Measurements from ENCODE around the gene LCORL.
"Not testable (repeated sequence)": the region's sequence is repeated elsewhere in the genome, so short reads cannot be mapped to it uniquely, and the experiment has no call there.

Gene LCORL

DNA sequence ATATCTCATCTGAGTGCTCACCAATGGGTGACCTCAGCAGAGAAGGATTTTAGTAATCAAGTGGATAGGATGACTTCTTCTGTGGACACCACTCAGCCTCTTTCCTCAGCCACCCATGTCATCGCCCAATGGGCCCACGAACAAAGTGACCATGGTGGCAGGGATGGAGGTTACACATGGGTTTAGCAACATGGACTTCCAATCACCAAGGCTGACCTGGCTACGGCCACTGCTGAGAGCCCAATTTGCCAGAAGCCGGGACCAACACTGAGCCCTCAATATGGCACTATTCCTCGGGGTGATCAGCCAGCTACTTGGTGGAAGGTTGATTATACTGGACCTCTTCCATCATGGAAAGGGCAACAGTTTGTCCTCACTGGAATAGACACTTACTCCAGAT lies 97.4 kb downstream of the LCORL start:
- no peak for DNase-seq

- no peak for DNase-seq
These were observed 100.1 kb downstream of the LCORL start for GRCh38 chr4:17921451-17921850.

DNA sequence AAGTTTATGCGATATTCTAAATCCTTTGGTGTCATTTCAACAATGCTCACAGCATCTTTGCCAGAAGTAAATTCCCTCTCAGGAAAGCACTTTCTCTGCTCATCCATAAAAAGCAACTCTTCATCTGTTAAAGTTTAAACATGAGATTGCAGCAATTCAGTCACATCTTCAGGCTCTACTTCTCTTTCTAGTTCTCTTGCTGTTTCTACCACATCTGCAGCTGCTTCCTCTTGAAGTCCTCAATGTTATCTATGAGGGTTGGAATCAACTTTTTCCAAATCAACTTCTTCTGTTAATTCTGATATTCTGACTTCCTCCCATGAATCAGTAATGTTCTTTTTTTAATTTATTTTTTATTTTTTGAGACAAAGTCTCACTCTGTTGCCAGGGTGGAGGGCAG lies 100.9 kb downstream of the LCORL start:
- no peak for DNase-seq

DNA sequence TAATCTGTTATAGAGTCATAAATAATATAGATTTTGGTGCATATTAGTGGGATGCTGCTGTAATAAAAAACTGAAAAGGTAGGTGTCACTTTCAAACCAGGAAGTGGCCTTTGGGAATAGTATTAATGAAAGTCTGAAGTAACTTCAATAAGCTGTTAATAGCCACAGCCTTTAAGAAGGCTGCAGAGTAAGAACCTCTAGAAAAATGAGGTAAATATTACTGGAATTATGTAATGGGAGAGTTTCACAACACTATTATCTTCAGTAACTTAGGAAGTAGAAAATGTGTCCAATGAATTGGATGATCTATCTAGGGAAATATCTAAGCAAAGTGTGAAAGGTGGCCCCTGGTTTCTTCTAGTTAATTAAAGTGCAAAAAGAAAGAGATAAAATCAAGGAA lies 106.1 kb downstream of the LCORL start:
- no peak for DNase-seq

DNA sequence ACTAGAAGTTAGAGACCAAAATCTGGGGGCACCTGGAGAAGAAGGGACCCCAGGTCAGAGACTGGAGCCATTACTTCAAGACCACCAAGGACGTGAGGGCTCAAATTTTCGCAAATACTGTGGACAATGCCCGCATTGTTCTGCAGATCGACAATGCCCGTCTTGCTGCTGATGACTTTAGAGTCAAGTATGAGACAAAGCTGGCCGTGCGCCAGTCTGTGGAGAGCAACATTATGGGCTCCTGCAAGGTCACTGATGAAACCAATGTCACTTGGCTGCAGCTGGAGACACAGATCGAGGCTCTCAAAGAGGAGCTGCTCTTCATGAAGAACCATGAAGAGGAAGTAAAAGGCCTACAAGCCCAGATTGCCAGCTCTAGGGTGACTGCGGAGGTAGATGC lies 109.5 kb downstream of the LCORL start:
- no peak for DNase-seq

GRCh38 chr4:17911608-17912007 lies 109.9 kb downstream of the LCORL start:
- no peak for DNase-seq

GRCh38 chr4:17898553-17899055 lies 123.0 kb downstream of the LCORL start:
- no peak for DNase-seq

GRCh38 chr4:17895481-17895880 lies 126.1 kb downstream of the LCORL start:
- no peak for DNase-seq

GRCh38 chr4:17894421-17894820 lies 127.1 kb downstream of the LCORL start:
- no peak for DNase-seq

DNA sequence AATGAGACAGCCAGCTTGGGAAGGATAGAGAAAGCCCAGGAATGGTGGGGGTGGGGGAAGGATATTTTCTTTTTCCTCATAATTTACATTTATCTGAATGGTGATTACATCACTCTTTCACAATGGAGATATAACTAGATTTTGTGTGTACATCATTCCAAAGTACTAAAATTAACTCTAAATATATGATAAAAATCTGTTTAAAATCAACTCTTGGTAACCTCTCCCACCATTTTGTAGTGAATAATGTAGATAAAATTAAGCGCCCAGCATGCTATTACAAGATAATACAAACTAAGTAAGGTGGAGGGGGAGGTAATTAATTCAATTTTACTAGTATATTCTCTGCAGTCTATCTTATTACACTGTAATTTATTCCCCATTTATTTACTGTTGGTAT lies 131.9 kb downstream of the LCORL start:
- DNase-seq = no peak

DNA sequence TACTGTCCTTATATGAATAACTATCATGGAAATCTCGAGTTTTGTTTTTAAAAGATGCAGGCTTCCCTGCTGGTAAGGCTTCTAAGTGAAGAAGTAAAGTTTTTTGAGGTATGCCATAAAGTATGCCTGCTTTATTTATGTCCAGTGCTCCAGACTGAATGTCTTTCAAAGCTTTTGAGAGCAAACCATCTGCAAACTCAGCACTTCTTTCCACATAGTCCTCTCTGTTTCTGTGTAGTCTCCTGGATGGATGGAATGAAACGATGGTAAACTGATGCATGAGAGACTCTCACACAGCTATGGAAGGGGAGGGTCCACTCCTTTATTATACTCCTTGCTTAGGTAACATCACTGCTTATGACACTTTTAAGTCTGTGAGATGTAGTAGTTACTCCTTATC lies 137.0 kb downstream of the LCORL start:
- no peak for DNase-seq

- DNase-seq = no peak
These were observed 137.5 kb downstream of the LCORL start for GRCh38 chr4:17884063-17884462.

- DNase-seq = no peak
These were observed 143.9 kb downstream of the LCORL start for GRCh38 chr4:17877661-17878060.

GRCh38 chr4:17876943-17877342 lies 144.6 kb downstream of the LCORL start:
- DNase-seq = no peak

DNA sequence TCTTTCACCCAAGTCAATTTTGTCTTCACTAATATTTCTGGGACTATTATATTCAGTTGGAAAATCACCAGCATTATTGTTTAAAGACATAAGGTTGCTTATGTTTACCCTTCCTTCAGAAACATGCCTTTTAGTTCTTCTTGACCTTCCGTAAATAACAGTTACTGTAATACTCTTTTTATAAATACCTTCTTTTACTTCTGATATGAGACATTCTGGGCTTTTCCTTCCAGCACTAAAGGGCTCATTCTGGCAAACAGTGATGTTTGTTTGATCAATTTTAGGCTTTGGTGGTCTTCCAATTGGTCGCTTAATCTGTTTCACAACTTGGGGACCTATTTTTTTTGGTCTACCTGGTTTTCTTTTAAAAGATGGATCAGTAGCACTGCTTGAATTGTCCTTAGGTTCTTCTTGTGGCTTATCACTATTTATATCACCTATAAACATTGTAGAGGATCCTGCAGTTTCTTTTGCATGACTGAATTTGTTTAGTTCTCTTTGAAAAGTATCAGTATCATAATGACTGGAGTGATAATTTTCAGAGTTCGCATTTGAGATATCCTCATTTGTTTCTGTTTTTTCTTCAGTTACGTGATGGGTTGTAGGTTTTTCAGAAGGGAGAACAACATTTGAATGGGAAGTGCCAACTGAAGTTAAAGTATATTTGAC lies 146.0 kb downstream of the LCORL start:
- DNase-seq = no peak

GRCh38 chr4:17869327-17869726 lies 152.2 kb downstream of the LCORL start:
- no peak for DNase-seq

- DNase-seq = no peak
These were observed 154.3 kb downstream of the LCORL start for GRCh38 chr4:17867276-17867675.

DNA sequence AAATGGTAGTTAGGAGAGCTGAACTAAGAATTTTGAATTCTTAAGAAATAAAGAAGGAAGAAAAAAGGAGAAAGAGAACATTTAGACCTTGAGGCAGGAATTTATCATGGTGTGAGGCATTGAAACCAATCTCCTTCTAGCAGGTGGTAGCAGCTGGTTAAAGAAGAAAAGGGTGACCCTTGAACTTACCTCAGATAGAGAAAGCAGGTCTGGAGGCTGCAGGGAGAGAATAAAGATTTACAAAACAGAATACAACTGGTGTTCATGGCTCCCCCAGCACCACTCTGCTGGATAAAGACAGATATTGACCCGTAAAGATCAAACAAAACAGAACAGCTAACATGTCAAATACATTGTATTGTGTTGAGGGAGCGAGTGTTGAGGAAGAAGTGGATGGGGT lies 154.7 kb downstream of the LCORL start:
- DNase-seq = no peak

DNA sequence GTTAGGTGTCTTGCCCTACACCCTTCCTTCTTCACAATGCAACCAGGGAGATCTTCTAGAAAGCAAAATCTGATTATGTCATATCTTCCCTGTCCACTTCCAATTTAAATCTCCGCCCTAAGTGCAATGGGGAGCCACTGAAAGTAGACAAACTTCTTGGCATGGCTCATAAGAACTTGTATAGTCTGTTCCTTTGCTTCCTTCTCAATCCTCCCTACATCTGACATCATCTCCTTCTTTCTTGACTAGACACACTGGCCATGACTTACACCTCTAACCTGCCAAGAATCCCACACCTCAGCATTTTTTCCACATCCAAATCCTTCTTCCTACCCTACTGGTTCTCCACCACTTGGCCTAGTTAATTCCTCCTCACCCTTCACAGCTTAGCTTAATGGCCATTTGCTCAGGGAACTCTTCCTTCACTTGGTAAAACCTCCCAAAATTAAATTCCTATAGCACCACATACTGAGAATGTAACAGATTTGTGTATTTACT lies 155.6 kb downstream of the LCORL start:
- DNase-seq = no peak

DNA sequence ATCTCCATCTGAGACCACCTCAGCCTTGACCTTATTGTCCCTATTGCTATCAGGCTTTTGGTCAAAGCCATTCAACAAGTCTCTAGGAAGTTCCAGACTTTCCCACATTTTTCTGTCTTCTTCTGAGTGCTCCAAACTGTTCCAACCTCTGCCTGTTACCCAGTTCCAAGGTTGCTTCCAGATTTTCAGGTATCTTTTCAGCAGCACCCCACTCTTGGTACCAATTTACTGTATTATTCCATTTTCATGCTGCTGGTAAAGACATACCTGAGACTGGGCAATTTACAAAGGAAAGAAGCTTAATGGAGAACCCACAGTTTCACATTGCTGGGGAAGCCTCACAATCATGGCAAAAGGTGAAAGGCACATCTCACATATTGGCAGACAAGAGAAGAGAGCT lies 159.6 kb downstream of the LCORL start:
- DNase-seq = not testable (repeated sequence)

GRCh38 chr4:17859793-17860406 lies 161.7 kb downstream of the LCORL start:
- DNase-seq = no peak

DNA sequence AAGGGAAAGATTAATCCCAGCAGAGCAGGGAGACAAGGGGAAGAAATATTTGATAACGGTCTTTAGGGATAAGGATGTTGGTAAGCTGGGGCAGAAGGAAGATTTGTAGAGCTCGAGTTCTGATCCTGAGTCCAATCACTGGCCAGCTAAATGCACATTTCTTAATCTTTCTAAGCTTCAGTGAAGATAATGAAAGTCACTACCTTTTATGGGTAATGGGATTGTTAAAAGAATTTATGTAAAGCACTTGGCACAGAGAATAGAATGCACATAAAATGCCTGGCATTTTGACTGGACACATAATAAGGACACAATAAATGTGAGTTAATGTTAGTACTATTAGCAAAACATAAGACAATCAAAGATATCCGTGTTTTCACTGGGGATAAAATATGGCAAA lies 167.5 kb downstream of the LCORL start:
- no peak for DNase-seq

DNA sequence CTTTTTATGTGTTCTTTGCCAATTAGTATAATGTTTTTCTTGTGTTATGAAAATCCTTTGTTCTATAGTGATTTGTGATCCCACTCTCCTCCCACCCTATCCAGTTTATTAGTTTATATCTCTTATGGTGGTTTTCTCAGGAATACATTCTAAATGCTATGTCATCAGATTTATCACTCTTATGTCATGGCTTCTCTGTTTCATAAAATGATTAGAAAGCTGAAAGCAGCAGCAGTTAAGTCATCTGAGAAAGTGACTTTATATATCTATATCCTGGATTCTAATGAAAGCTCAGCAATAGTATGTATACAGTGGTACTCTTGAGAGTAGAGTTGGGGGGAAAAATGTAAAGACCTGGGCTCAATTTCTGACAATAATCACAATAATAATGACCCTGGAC lies 169.6 kb downstream of the LCORL start:
- no peak for DNase-seq

DNA sequence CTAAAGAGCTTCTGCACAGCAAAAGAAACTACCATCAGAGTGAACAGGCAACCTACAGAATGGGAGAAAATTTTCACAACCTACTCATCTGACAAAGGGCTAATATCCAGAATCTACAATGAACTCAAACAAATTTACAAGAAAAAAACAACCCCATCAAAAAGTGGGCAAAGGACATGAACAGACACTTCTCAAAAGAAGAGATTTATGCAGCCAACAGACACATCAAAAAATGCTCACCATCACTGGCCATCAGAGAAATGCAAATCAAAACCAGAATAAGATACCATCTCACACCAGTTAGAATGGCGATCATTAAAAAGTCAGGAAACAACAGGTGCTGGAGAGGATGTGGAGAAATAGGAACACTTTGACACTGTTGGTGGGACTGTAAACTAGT lies 171.3 kb downstream of the LCORL start:
- DNase-seq = not testable (repeated sequence)

DNA sequence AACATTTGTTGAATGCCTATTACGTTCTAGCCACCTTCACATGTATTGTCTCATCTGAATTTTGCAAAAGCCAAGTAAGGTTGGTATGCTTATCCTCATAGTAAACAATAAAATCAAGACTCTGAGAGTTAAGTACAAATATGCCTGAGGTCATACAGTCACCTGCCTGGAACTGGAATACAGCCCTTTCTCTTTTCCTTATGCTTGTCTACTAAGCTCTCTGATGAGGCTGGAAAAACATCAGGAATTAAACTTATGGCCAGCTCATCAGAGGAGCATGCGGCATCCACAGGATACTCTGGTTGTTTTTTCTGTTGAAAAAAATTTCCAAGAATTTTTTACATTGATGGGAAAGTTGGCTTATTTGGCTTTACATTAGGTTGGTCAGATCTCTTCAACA lies 175.3 kb downstream of the LCORL start:
- DNase-seq = no peak
